ENCODE data around the gene SMIM10L2A. TPM values are rescaled to one million over a fixed set of nuclear protein-coding genes. Genes with fewer than 3 reads are reported as not detected.
"Not testable (repeated sequence)": the region's sequence is repeated elsewhere in the genome, so short reads cannot be mapped to it uniquely, and the experiment has no call there.

Gene SMIM10L2A
- total RNA-seq, 4 donors from 2014 or later, result 0.35 to 2.7 (median 1.6) TPM

DNA sequence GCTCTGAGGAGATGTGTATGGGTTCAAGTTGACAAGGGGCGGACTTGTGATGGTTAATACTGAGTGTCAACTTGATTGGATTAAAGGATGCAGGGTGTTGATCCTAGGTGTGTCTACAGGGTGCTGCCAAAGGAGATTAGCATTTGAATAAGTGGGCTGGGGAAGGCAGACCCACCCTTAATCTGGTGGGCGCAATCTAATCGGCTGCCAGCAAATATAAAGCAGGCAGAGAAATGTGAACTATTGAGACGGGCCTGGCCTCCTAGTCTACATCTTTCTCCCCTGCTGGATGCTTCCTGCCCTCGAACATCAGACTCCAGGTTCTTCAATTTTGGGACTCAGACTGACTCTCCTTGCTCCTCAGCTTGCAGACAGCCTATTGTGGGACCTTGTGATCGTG lies 26.7 kb upstream of the SMIM10L2A start:
- WGBS, 2 donors, result 79% methylated on average over 6 of the region's 6 CpGs; no CpG with 5 or more reads in 1 of the 2 donors
- intact Hi-C loops (cut with DNase I), result no loop called here
- TF ChIP-seq POLR2A (IDR thresholded peaks at IDR 0.05), result no peak
- TF ChIP-seq, protein P1, sequence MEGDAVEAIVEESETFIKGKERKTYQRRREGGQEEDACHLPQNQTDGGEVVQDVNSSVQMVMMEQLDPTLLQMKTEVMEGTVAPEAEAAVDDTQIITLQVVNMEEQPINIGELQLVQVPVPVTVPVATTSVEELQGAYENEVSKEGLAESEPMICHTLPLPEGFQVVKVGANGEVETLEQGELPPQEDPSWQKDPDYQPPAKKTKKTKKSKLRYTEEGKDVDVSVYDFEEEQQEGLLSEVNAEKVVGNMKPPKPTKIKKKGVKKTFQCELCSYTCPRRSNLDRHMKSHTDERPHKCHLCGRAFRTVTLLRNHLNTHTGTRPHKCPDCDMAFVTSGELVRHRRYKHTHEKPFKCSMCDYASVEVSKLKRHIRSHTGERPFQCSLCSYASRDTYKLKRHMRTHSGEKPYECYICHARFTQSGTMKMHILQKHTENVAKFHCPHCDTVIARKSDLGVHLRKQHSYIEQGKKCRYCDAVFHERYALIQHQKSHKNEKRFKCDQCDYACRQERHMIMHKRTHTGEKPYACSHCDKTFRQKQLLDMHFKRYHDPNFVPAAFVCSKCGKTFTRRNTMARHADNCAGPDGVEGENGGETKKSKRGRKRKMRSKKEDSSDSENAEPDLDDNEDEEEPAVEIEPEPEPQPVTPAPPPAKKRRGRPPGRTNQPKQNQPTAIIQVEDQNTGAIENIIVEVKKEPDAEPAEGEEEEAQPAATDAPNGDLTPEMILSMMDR (IDR thresholded peaks at IDR 0.05), result no peak
- Histone ChIP-seq H3K9me3 (no peaks in the 10 kb centered on the region), H3K36me3 (no peaks in the 10 kb centered on the region), H3K27me3 (no peaks in the 10 kb centered on the region), H3K4me1 (no peaks in the 10 kb centered on the region), H3K4me3 (no peak overlapping the region), H3K27ac (no peak overlapping the region)
- DNase-seq, result no peak

DNA sequence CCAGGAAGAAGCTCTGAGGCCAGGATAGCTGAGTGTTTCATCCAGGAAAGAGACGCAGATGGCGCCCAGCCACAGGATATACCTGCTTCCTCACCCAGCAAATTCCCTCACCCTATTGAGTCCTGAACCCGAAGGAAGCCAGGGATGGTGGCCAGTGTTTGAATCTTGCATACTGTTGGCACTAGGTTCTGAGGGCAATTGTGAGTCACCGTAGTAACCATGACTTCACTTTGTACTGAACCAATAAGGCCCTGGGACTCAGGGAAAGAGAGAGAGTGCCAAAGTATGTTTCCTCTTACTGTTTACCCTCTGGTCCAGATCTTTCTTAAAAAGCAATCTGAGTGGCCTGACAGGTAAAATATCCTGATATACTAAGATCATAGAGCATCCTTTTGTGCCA lies 25.6 kb upstream of the SMIM10L2A start:
- no peak for DNase-seq
- H3K27me3 ChIP-seq, result no peaks in the 10 kb centered on the region
- TF ChIP-seq POLR2A (IDR thresholded peaks at IDR 0.05), result no peak
- TF ChIP-seq, protein P1 (IDR thresholded peaks at IDR 0.05), result no peak
- H3K4me3 ChIP-seq, result no peak overlapping the region
- no peaks in the 10 kb centered on the region for H3K36me3 ChIP-seq
- intact Hi-C loops (cut with DNase I), result no loop called here
- H3K27ac ChIP-seq, result no peak overlapping the region
- H3K9me3 ChIP-seq, result no peaks in the 10 kb centered on the region
- no peaks in the 10 kb centered on the region for H3K4me1 ChIP-seq
- 45 to 63% methylated on average over 4 of the region's 4 CpGs for WGBS, 2 donors

DNA sequence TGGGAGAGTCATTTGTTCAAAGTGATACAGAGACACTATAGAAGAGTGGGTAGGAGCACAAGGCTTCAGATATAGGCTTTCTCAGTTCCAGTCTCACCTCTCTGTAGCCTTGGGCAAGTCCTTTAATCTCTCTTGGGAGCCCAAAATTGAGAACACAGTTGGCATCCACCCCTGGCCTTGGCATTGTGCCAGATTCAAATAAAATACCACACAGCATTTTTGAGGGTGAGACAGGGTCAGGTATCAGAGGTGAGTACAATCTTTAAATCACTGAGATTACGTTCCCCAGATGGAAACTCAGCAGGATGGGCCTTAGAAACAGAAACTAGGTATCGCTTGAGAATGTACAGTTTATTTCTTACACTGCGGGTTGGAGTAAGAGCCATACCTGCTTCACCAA lies 25.2 kb upstream of the SMIM10L2A start:
- Histone ChIP-seq H3K27ac (no peak overlapping the region), H3K4me3 (no peak overlapping the region), H3K9me3 (no peaks in the 10 kb centered on the region), H3K4me1 (no peaks in the 10 kb centered on the region), H3K27me3 (no peaks in the 10 kb centered on the region), H3K36me3 (no peaks in the 10 kb centered on the region)
- TF ChIP-seq, protein P1 (IDR thresholded peaks at IDR 0.05), result no peak
- TF ChIP-seq POLR2A (IDR thresholded peaks at IDR 0.05), result no peak
- WGBS, 2 donors, result 69 to 100% methylated on average over 2 to 3 of the region's 3 CpGs
- no peak for DNase-seq
- intact Hi-C loops (cut with DNase I), result no loop called here

DNA sequence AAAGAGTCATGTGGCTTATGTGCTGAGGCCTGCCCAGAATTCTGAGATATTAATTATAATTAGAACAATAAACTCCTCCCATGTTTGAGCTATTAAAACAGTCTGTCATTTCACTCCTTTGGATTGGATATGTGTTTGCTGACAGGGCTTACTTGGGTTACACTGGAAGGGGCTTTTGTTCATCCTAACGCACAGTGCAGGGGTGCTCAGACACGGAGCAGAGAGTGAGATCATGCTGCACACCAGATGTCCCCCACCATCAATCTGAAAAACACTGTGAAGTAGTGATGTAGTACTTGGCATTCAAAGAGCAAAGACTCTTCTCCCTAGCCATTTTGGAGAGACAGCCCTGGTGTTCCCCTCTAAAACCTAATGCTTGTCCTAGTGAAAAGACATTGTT lies 24.1 kb upstream of the SMIM10L2A start:
- no peaks in the 10 kb centered on the region for H3K36me3 ChIP-seq
- H3K4me3 ChIP-seq, result no peak overlapping the region
- H3K9me3 ChIP-seq, result no peaks in the 10 kb centered on the region
- WGBS, 2 donors, result 53 to 100% methylated on average over 1 to 2 of the region's 2 CpGs
- DNase-seq, result no peak
- no peak overlapping the region for H3K27ac ChIP-seq
- intact Hi-C loops (cut with DNase I), result no loop called here
- H3K27me3 ChIP-seq, result no peaks in the 10 kb centered on the region
- TF ChIP-seq POLR2A (IDR thresholded peaks at IDR 0.05), result no peak
- TF ChIP-seq, protein P1 (IDR thresholded peaks at IDR 0.05), result no peak
- no peaks in the 10 kb centered on the region for H3K4me1 ChIP-seq

DNA sequence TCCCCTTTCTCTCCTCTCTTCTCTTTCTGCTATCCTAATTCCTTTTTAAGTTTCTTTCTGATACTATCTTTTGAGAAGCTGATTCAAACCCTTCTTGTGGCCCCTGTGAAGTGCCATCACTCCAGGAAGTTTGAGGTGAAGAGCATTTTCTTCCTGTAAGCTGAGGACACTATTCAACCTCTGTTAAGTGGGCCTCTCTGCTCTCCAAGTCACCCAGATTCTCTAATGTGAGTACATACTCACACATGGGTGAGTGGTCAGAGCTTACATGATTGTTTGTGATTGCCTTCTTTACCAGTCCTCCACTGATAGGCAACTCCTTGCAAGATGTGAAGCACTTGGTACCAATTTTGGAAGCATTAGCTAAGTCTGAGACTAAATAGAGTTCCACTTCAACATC lies 18.4 kb upstream of the SMIM10L2A start:
- Histone ChIP-seq H3K4me1 (no peaks in the 10 kb centered on the region), H3K4me3 (no peak overlapping the region), H3K36me3 (no peaks in the 10 kb centered on the region), H3K27me3 (peaks cover 0 to 6% (median 1%) of the 10 kb centered on the region in 4 donors), H3K27ac (no peak overlapping the region), H3K9me3 (no peaks in the 10 kb centered on the region)
- intact Hi-C loops (cut with DNase I), result no loop called here
- TF ChIP-seq, protein P1 (IDR thresholded peaks at IDR 0.05), result no peak
- TF ChIP-seq POLR2A (IDR thresholded peaks at IDR 0.05), result no peak
- DNase-seq, result no peak

DNA sequence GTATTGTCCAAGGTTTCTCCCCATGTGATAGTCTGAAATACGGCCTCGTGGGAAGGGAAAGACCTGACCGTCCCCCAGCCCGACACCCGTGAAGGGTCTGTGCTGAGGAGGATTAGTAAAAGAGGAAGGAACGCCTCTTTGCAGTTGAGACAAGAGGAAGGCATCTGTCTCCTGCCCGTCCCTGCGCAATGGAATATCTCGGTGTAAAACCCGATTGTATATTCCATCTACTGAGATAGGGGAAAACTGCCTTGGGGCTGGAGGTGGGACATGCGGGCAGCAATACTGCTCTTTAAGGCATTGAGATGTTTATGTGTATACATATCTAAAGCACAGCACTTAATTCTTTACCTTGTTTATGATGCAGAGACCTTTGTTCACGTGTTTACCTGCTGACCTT lies 15.3 kb upstream of the SMIM10L2A start:
- H3K36me3 ChIP-seq; H3K27me3 ChIP-seq; H3K4me1 ChIP-seq; H3K27ac ChIP-seq; DNase-seq; H3K4me3 ChIP-seq; H3K9me3 ChIP-seq; intact Hi-C loops (cut with DNase I): not testable (repeated sequence)
- 26 to 60% methylated on average over 1 to 9 of the region's 12 CpGs for WGBS, 2 donors
